GM12874 (cell line): ENCODE measurements around the gene GPR62.

Experiments
- CTCF ChIP-seq: IDR thresholded peaks from 2 replicates; pipeline ENCODE4 v1.5.1; 2011; ENCODE audit warnings: low read depth, mild to moderate bottlenecking, control low read depth, low read length, moderate library complexity; ENCODE audit not compliant: insufficient read depth

Gene GPR62

DNA sequence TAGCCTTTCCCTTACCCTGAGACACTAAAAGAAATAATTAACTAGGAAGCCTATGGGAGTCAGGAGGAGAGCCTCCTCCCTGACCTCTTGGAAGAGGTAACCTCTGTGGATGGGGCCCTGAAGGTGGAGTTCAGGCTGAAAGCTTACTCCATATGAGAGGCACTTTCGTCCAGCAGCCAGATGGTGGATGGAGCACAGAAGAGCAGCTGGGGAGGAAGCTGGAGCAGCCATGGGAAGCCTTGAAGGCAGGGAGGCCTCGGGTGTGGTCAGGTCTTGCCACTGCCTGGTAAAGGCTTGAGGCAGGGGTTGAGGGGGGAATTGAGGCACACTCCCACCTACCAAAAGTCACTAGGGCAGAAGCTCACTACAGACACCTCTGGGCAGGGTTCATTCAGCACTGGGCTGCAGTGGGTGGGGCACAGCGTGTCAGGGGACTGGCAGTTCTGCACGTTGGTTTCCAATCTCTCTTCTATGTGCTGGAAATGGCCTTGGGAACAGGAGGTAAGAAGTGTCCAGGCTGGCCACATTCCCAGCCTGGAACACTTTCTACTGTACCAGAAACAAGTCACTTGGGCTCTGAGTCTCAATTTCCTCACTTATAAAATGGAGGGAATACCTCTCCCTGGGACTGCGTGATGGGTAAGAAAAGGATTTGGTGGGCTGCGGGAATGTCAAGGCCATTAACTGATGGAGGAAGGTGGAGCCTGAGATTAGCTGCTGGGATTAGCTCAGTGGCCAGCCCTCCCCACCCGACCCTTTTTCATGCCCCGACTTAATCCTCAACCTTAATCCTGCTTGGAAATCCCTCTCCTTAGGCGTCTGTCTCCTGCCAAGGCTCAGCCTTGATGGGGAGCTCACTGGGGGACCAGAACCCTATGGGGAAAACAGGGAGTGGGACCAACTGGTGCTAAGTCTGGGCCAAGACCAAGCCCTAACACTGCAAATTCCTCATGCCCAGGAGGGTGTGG is 6.7 kb downstream of the GPR62 start:
- no peak for TF ChIP-seq CTCF

- TF ChIP-seq CTCF, result no peak
Measured at GRCh38 chr3:51962854-51963530, 7.8 kb downstream of the GPR62 start.

GRCh38 chr3:51963951-51964451 is 8.8 kb downstream of the GPR62 start:
- no peak for TF ChIP-seq CTCF

- TF ChIP-seq CTCF, result no peak
Measured at GRCh38 chr3:51964521-51964920, 9.3 kb downstream of the GPR62 start.

- TF ChIP-seq CTCF, result no peak
Measured at GRCh38 chr3:51966016-51966415, 10.8 kb downstream of the GPR62 start.

GRCh38 chr3:51966486-51966885 is 11.3 kb downstream of the GPR62 start:
- TF ChIP-seq CTCF, result no peak

GRCh38 chr3:51966922-51967383 is 11.8 kb downstream of the GPR62 start:
- no peak for TF ChIP-seq CTCF
